Dedifferentiated amniotic fluid mesenchymal stem cell (primary cell): ENCODE results near the gene C2CD4D.
A peak's percentile ranks its signal among the peaks of the same experiment; 100 is the strongest.
"Not testable (repeated sequence)": the region's sequence is repeated elsewhere in the genome, so short reads cannot be mapped to it uniquely, and the experiment has no call there.

Experiments used
- DNase-seq: peaks from one replicate; pipeline ENCODE4 v3.0.0-alpha.2; 2016; ENCODE audit errors: extremely low spot score

C2CD4D gene

GRCh38 chr1:151839457-151840403 is at the start of gene C2CD4D:
C2CD4D (minus strand) TSS chr1:151839820; CDS start chr1:151838989, 831 bp downstream.
- DNase-seq: no peak

GRCh38 chr1:151888972-151889570 is 49.5 kb upstream of the C2CD4D start:
- DNase-seq: no peak

GRCh38 chr1:151887028-151887427 is 47.4 kb upstream of the C2CD4D start:
- peak; percentile 49 for DNase-seq

GRCh38 chr1:151885479-151885878 is 45.9 kb upstream of the C2CD4D start:
- DNase-seq: no peak

- not testable (repeated sequence) for DNase-seq
Observed at GRCh38 chr1:151884879-151885278, 45.3 kb upstream of the C2CD4D start.

- not testable (repeated sequence) for DNase-seq
Observed at GRCh38 chr1:151884445-151884844, 44.8 kb upstream of the C2CD4D start.

- not testable (repeated sequence) for DNase-seq
Observed at GRCh38 chr1:151883898-151884297, 44.3 kb upstream of the C2CD4D start.

GRCh38 chr1:151882918-151883317 is 43.3 kb upstream of the C2CD4D start:
- not testable (repeated sequence) for DNase-seq

GRCh38 chr1:151882466-151882865 is 42.8 kb upstream of the C2CD4D start:
- no peak for DNase-seq

- no peak for DNase-seq
Observed at GRCh38 chr1:151881479-151881878, 41.9 kb upstream of the C2CD4D start.

- no peak for DNase-seq
Observed at GRCh38 chr1:151875419-151876097, 35.9 kb upstream of the C2CD4D start.

GRCh38 chr1:151872776-151873175 is 33.2 kb upstream of the C2CD4D start:
- not testable (repeated sequence) for DNase-seq

GRCh38 chr1:151871284-151872030 is 31.8 kb upstream of the C2CD4D start:
- DNase-seq: no peak

- DNase-seq: no peak
Observed at GRCh38 chr1:151868486-151868885, 28.9 kb upstream of the C2CD4D start.

GRCh38 chr1:151867765-151868411 is 28.3 kb upstream of the C2CD4D start:
- DNase-seq: no peak

GRCh38 chr1:151867321-151867720 is 27.7 kb upstream of the C2CD4D start:
- DNase-seq: no peak

GRCh38 chr1:151864411-151864810 is 24.8 kb upstream of the C2CD4D start:
- DNase-seq: no peak

- DNase-seq: no peak
Observed at GRCh38 chr1:151862604-151863003, 23.0 kb upstream of the C2CD4D start.

GRCh38 chr1:151860504-151861187 is 21.0 kb upstream of the C2CD4D start:
- no peak for DNase-seq

GRCh38 chr1:151859891-151860293 is 20.3 kb upstream of the C2CD4D start:
- DNase-seq: no peak
